Vagina (tissue), 2 donors: ENCODE data around the gene RPL32. TPM values are rescaled to one million over a fixed set of nuclear protein-coding genes. Genes with fewer than 3 reads are reported as not detected.
A peak's percentile ranks its signal among the peaks of the same experiment; 100 is the strongest.

Experiments
- DNase-seq, 2 donors: peaks; one replicate each; pipeline ENCODE4 v3.0.0-alpha.2; 2017; ENCODE audit errors: extremely low spot score in 2 of 2
- H3K27ac ChIP-seq: fragments of 200-600 bp; sonication (generic); one replicate; pipeline ENCODE4 v1.5.1; 2019
- H3K27me3 ChIP-seq: fragments of 200-600 bp; sonication (generic); one replicate; pipeline ENCODE4 v1.5.1; 2019
- H3K36me3 ChIP-seq, 2 donors: fragments of 200-600 bp; sonication (generic); one replicate each; pipeline ENCODE4 v1.5.1; 2017 to 2019
- H3K4me1 ChIP-seq: fragments of 200-600 bp; sonication (generic); one replicate; pipeline ENCODE4 v1.5.1; 2019
- H3K4me3 ChIP-seq, 2 donors: fragments of 200-600 bp; sonication (generic); 1 replicate in 1 of 2; 2 replicates in 1 of 2; pipeline ENCODE4 v1.5.1; 2016 to 2019
- H3K9me3 ChIP-seq: fragments of 200-600 bp; sonication (generic); one replicate; pipeline ENCODE4 v1.5.1; 2019
- POLR2A ChIP-seq, 2 donors: fragments of 450-650 bp; IDR thresholded peaks; one replicate each; pipeline ENCODE4 v1.6.1; 2017; ENCODE audit warnings: antibody characterized with exemption in 2 of 2, mild to moderate bottlenecking in 2 of 2, moderate library complexity in 2 of 2
- POLR2AphosphoS5 ChIP-seq, 2 donors: sonication (generic); formaldehyde crosslinking; IDR thresholded peaks; one replicate each; pipeline ENCODE4 v1.9.0; 2017; ENCODE audit warnings: antibody characterized with exemption in 2 of 2, mild to moderate bottlenecking in 2 of 2, low read depth in 1 of 2; ENCODE audit not compliant: insufficient read depth in 1 of 2
- intact Hi-C: fragments of 100-400 bp; cut with DNase I; formaldehyde crosslinking; loops from one replicate; pipeline ENCODE4 v1.15.1; 2023
- total RNA-seq: library from RNA; depleted of rRNA; stranded (reverse); fragments of >200 nt; gene quantifications from one replicate; pipeline ENCODE4 v1.2.3, GENCODE V29; 2016
- TF ChIP-seq, protein P1 (sequence below), 3 experiments: fragments of 450-650 bp in 2 of 3; fragments of 200-600 bp in 1 of 3; sonication (generic) in 1 of 3; IDR thresholded peaks; one replicate each; pipeline ENCODE4 v1.5.1; 2017 to 2019; ENCODE audit warnings: antibody characterized with exemption in 3 of 3, mild to moderate bottlenecking in 2 of 3, moderate library complexity in 2 of 3

RPL32 gene
- total RNA-seq, 1 donor from 2014 or later = 2,085 TPM

DNA sequence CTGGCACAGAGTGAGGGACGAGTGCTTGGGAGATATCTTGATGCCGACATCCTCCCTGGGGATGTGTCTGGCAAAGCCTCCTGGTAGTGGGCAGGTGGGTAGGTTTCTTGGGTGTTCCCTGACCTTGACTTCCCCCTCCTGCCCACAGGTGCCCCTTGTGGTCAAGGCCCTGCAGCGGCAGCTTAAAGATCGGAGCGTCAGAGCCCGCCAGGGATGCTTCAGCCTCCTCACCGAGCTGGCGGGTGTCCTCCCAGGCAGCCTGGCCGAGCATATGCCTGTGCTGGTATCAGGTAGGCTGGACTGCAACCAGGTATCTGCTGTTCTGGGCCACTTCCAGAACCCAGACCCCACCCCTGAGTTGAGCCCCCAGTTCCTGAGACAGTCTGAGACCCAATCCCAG lies 25.6 kb downstream of the RPL32 start:
- no peak overlapping the region for H3K27ac ChIP-seq
- no peak overlapping the region for H3K4me3 ChIP-seq
- H3K27me3 ChIP-seq = no peaks in the 10 kb centered on the region
- TF ChIP-seq POLR2A (IDR thresholded peaks at IDR 0.05) (no peak), POLR2AphosphoS5 (IDR thresholded peaks at IDR 0.05; ENCODE audit: insufficient read depth in 1 of 2, low read depth in 1 of 2) (no peak)
- TF ChIP-seq, protein P1, sequence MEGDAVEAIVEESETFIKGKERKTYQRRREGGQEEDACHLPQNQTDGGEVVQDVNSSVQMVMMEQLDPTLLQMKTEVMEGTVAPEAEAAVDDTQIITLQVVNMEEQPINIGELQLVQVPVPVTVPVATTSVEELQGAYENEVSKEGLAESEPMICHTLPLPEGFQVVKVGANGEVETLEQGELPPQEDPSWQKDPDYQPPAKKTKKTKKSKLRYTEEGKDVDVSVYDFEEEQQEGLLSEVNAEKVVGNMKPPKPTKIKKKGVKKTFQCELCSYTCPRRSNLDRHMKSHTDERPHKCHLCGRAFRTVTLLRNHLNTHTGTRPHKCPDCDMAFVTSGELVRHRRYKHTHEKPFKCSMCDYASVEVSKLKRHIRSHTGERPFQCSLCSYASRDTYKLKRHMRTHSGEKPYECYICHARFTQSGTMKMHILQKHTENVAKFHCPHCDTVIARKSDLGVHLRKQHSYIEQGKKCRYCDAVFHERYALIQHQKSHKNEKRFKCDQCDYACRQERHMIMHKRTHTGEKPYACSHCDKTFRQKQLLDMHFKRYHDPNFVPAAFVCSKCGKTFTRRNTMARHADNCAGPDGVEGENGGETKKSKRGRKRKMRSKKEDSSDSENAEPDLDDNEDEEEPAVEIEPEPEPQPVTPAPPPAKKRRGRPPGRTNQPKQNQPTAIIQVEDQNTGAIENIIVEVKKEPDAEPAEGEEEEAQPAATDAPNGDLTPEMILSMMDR (IDR thresholded peaks at IDR 0.05) = no peak
- H3K36me3 ChIP-seq = peaks cover 0 to 14% of the 10 kb centered on the region in 2 donors
- DNase-seq = no peak
- H3K9me3 ChIP-seq = no peaks in the 10 kb centered on the region
- intact Hi-C loops = no loop called here
- H3K4me1 ChIP-seq = peaks cover 6% of the 10 kb centered on the region

DNA sequence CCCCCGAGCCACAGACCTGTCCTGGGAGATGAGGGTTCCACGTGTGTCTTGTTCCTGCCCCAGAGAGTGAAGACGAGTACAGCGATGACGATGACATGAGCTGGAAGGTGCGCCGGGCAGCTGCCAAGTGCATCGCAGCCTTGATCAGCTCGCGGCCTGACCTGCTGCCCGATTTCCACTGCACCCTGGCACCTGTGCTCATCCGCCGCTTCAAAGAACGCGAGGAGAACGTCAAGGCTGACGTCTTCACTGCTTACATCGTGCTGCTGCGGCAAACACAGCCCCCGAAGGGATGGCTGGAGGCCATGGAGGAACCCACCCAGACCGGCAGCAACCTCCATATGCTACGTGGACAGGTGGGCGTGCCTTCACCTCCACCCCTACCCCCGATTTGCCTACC lies 26.3 kb downstream of the RPL32 start:
- H3K4me3 ChIP-seq = no peak overlapping the region
- DNase-seq = no peak
- H3K36me3 ChIP-seq = peaks cover 0 to 14% of the 10 kb centered on the region in 2 donors
- H3K27ac ChIP-seq = no peak overlapping the region
- H3K27me3 ChIP-seq = no peaks in the 10 kb centered on the region
- TF ChIP-seq POLR2AphosphoS5 (IDR thresholded peaks at IDR 0.05; ENCODE audit: insufficient read depth in 1 of 2, low read depth in 1 of 2) (no peak), POLR2A (IDR thresholded peaks at IDR 0.05) (no peak)
- TF ChIP-seq, protein P1 (IDR thresholded peaks at IDR 0.05) = no peak
- peaks cover 10% of the 10 kb centered on the region for H3K4me1 ChIP-seq
- intact Hi-C loops = no loop called here
- H3K9me3 ChIP-seq = no peaks in the 10 kb centered on the region

DNA sequence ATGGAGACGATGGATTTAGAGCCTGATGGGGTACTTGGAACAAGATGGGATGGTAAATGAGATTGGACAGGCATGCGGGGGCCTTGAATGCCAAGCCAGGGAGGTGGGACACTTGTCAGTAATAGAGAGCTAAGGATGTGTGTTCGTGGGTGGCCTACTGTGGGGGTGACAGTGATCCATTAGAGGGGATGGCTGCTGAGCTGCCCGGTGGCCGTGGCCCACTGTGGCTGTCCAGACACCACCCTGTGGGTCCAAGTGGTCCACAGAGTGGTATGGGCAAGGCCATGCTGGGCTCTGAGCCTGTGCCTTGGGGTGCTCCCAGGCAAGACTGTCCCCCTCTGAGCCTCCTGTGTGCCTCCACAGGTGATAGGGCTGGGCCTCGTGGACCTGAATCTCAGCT lies 27.4 kb downstream of the RPL32 start:
- no peaks in the 10 kb centered on the region for H3K27me3 ChIP-seq
- DNase-seq = no peak
- intact Hi-C loops = no loop called here
- H3K27ac ChIP-seq = no peak overlapping the region
- H3K36me3 ChIP-seq = peaks cover 0 to 14% of the 10 kb centered on the region in 2 donors
- H3K4me1 ChIP-seq = peaks cover 18% of the 10 kb centered on the region
- TF ChIP-seq POLR2AphosphoS5 (IDR thresholded peaks at IDR 0.05; ENCODE audit: insufficient read depth in 1 of 2, low read depth in 1 of 2) (no peak), POLR2A (IDR thresholded peaks at IDR 0.05) (no peak)
- TF ChIP-seq, protein P1 (IDR thresholded peaks at IDR 0.05) = no peak
- no peaks in the 10 kb centered on the region for H3K9me3 ChIP-seq
- H3K4me3 ChIP-seq = no peak overlapping the region

DNA sequence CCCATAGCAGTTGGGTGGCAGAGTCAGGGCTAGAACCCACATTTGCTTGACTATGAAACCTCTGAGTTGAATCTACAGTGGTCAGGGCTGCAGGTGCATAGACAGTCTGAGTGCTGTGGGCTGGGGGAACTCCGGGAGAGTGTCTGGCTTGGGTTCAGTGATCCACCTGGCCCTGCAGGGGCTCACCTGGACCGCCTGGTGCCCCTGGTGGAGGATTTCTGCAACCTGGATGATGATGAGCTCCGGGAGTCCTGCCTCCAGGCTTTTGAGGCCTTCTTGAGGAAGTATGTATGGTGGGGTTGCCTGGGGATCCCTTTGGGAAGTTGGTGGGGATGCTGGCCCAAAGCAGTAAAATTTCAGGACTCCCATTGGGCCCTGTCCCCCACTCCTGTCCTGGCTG lies 28.6 kb downstream of the RPL32 start:
- TF ChIP-seq, protein P1 (IDR thresholded peaks at IDR 0.05) = no peak
- TF ChIP-seq POLR2AphosphoS5 (IDR thresholded peaks at IDR 0.05; ENCODE audit: insufficient read depth in 1 of 2, low read depth in 1 of 2) = no peak
- TF ChIP-seq POLR2A (IDR thresholded peaks at IDR 0.05) = no peak

DNA sequence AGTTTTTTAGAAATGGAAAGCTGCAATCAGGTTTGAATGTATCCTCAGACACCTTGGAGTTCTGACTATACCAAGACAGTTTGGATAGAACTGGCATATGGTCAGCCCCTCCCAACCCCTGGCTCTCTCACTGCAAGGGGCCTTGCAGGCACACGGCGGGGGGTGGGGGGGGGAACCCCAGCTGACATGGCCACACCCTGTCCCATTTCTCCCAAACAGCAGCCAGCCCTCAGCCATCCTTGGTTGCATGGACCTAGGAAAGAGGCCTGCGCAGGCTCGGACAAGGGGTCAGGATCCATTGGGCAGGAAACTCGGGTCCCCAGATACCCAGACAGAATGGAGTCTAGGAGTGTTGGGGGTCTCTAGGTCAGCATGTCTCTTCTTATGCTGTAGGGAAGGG lies 30.4 kb downstream of the RPL32 start:
- no peaks in the 10 kb centered on the region for H3K36me3 ChIP-seq
- intact Hi-C loops = no loop called here
- no peaks in the 10 kb centered on the region for H3K9me3 ChIP-seq
- H3K27ac ChIP-seq = peak overlapping the region; percentile 77
- peaks cover 18% of the 10 kb centered on the region for H3K4me1 ChIP-seq
- DNase-seq = no peak
- peak overlapping the region in 1 of 2 donors; percentile 57 for H3K4me3 ChIP-seq
- TF ChIP-seq, protein P1 (IDR thresholded peaks at IDR 0.05) = no peak
- TF ChIP-seq POLR2AphosphoS5 (IDR thresholded peaks at IDR 0.05; ENCODE audit: insufficient read depth in 1 of 2, low read depth in 1 of 2) (no peak), POLR2A (IDR thresholded peaks at IDR 0.05) (no peak)
- H3K27me3 ChIP-seq = no peaks in the 10 kb centered on the region

More for the DNA sequence above, 28.6 kb downstream of the RPL32 start:
- no peak for DNase-seq
- intact Hi-C loops = no loop called here
- Histone ChIP-seq H3K27ac (no peak overlapping the region), H3K4me1 (peaks cover 18% of the 10 kb centered on the region), H3K9me3 (no peaks in the 10 kb centered on the region), H3K27me3 (no peaks in the 10 kb centered on the region), H3K36me3 (peaks cover 0 to 14% of the 10 kb centered on the region in 2 donors), H3K4me3 (no peak overlapping the region)
